GM21619 (cell line): ENCODE results near the gene RNF212B.

Experiments
- ATAC-seq: cut with Tn5 transposase; IDR thresholded peaks from one replicate; pipeline ENCODE4 v1.9.1; 2021; ENCODE audit not compliant: unreplicated experiment

Gene RNF212B

DNA sequence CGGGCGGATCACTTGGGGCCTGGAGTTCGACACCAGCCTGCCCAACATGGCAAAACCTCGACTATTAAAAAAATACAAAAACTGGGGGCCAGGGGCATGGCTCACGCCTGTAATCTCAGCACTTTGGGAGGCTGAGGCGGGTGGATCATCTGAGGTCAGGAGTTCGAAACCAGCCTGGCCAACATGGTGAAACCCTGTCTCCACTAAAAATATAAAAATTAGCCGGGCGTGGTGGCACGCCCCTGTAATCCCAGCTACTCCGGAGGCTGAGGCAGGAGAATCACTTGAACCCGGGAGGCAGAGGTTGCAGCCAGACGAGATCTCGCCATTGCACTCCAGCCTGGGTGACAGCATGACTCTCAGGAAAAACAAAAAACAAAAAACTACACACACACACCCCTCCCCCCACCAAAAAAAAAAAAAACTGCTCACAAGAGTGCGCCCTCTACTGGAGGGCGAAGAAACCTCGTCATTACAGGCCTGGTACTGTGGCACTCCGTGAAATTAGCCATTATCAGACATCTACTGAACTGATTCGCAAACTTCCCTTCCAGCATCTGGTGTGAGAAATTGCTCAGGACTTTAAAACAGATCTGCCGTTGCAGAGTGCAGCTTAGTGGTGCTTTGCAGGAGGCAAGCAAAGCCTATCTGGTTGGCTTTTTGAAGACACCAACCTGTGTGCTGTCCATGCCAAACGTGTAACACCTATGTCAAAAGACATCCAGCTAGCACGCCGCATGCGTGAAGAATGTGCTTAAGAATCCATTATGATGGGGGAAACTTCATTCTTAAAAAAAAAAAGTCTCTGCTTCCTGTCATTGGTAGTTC is 57.2 kb downstream of the RNF212B start:
- no peak for ATAC-seq

DNA sequence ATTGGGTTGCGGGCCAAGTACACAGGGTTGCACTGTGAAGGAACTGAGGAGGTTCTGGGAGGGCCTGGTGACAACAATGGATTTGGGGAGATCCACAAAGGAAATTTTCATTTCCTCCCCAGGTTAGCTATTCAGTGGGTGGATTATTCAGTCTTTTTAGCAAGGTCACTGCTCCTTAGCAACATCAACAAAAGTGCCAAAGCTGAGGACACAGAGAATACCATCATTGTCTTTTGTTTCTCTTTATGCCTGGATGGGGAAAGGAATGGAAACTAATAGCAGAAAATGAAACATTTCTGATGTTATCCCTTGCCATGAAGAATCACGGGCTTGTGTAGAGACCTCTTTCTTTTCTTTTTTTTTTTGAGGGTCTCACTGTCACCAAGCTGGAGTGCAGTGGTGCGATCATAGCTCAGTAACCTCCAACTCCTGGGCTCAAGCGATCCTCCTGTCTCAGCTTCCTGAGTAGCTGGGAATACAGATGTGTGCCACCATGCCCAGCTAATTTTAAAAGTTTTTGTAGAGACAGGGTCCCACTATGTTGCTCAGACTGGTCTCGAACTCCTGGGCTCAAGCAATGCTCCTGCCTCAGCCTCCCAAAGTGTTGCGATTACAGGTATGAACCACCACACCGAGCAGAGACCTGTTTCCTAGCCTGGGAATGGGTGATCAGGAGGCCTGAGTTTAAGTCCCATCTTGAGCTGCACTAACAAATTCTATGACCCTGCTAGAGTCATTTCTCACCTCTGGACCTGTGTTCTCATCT is 58.5 kb downstream of the RNF212B start:
- ATAC-seq, result no peak

- no peak for ATAC-seq
These were observed 59.4 kb downstream of the RNF212B start for GRCh38 chr14:23297096-23297495.

GRCh38 chr14:23297611-23298277 is 60.0 kb downstream of the RNF212B start:
- no peak for ATAC-seq

- no peak for ATAC-seq
These were observed 61.6 kb downstream of the RNF212B start for GRCh38 chr14:23299211-23299957.

- no peak for ATAC-seq
These were observed 62.4 kb downstream of the RNF212B start for GRCh38 chr14:23299986-23300686.

DNA sequence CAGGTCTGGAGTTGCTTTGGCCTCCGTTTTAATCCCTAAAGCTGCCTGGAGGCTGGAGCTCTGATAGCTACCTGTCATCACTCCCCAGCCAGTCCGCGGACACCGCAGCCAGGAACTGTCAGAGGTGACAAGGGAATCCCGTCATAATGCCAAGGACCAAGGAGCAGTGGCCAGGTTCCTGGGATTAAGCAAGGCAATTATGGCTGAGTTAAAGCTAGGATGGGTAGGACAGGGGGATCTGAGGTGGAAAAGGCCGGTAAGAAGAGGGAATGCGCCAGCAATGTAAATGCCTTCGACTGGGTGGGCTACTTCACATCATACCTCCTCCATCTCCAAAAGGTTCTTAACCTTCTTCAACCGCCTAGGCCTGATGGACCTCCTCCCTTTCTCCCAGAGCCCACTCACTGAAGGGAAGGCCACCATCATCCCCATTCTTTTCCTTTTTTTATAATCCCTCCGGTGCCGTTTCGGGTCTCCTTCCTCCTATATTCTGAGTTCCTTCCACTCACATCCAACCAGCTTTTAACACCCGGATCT is 63.0 kb downstream of the RNF212B start:
- ATAC-seq, result no peak

DNA sequence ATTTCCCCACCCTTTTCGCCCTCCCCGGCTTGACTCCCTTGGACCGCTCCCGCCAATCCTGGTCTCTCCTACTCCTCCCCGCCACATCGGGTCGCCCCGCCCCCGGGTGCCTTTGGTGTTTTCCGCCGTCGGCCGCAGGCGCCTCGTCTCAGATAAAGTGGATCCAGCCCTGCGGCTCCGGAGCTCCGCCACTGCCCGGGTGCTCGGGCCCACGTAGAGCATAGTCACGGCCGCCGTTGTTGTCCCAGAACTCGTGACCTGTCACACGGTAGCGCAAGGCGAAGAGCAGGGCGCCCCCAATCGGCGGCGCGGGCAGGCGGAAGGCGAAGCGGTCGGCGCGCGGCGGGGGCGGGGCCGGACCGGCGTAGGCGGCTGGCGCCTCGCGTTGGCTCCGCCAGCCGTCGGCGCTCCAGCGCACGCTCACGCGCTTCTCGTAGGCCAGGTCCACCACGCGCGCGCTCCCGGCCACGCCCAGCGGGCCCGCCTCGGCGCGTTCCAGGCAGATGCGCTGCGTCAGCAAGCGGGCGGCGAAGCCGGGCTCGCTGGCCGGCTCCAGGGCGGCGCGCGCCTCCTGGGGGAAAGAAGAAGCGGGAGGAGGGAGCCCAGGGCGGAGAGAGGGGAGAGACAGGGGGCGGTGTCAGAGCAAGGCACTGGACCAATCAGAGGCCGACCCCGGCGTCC is 63.7 kb downstream of the RNF212B start:
- peak; percentile 71 for ATAC-seq

DNA sequence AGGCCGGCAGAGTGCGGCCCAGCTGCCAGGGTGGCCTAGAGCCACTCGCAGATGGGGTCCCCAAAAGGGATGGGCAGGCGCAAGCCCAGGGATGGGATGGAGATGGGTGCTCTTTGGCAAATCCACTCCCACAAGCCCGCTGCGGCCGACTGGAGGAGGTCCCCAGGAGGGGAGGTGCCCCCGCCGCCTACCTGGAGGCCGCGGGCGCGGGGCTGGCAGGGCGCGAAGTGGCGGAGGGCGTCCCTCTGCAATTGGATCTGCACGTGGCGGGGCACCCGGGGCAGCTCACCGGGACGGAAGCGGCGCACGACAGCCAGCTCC is 64.2 kb downstream of the RNF212B start:
- ATAC-seq, result peak; percentile 18

DNA sequence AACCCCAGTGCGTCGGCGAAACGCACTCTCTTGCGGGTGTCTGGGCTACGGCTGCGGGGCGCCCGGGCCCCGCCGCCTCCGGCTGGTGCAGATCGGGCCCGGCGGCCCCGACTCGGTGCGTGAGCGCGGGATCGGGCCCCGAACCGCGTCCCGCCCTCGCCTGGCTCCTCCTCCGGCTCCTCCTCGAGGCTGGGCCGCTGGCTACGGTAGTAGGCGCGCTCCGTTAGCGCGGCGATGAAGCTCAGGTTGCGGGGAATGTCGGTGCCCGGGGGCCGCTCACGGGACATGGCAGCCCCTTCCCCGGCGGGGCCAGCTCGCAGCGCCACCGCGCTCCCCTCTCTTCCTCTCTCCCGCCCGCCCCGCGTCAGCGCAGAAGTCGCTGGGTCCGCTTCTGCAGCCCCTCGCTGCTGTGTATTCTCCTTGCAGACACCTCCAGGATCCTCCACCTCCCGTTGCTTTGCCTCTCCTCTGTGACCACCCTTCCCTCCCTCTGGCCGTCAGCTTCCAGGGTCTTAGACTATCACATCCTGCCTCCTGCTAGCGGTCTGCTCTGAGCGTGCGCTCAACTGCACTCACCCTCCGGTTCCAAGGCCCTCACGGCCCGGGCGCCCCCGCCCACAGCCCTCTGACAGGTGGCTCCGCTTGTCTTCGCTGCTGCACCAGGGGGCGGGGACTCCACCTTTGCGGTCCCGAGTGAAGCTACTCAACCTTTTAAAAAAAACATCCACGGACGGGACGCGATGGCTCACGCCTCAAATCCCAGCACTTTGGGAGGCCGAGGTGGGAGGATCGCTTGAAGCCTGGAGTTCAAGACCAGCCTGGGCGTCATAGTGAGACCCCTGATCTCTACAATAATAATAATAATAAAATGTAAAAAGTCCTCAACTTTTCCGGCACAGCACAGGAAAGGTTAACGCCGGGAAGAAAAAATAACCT is 64.8 kb downstream of the RNF212B start, which contains the start of gene PPP1R3E:
PPP1R3E (minus strand) TSS at position 570 of the 936 bp plus-strand sequence; CDS start at position 287, 283 bp downstream.
- peak; percentile 32 for ATAC-seq

- peak; percentile 21 for ATAC-seq
These were observed 68.8 kb downstream of the RNF212B start, which contains the start of gene BCL2L2 for GRCh38 chr14:23306412-23307145. Gene BCL2L2 (plus strand): TSS chr14:23306833. CDS start chr14:23307768, 935 bp downstream.

GRCh38 chr14:23307146-23307530 is 69.4 kb downstream of the RNF212B start:
- no peak for ATAC-seq

DNA sequence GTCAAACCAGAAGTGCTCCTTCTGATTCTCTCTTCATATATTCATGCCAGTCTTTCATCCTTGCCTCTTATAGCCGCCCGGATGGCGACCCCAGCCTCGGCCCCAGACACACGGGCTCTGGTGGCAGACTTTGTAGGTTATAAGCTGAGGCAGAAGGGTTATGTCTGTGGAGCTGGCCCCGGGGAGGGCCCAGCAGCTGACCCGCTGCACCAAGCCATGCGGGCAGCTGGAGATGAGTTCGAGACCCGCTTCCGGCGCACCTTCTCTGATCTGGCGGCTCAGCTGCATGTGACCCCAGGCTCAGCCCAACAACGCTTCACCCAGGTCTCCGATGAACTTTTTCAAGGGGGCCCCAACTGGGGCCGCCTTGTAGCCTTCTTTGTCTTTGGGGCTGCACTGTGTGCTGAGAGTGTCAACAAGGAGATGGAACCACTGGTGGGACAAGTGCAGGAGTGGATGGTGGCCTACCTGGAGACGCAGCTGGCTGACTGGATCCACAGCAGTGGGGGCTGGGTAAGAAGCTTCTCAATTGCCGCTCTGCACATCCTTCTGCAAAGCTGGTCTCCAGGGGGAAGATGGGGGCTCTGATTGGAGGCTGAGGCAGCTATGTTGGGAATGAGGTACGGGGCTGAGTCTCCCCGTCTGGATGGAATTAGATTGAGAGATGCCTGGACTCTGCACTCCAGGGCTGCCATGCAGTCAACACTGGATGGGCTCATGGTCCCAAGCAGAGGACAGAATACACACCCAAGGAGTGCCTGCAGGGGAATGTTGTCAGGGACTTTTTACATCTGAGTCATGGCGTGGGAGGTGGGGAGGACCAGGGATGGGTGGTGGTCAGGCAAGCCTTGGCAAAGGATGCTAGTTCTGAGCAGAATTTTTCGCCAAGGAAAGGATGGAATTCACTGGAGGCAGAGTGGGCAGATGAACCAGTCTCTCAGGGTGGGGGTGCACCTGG is 70.2 kb downstream of the RNF212B start:
- no peak for ATAC-seq

GRCh38 chr14:23308721-23309445 is 71.1 kb downstream of the RNF212B start:
- no peak for ATAC-seq

DNA sequence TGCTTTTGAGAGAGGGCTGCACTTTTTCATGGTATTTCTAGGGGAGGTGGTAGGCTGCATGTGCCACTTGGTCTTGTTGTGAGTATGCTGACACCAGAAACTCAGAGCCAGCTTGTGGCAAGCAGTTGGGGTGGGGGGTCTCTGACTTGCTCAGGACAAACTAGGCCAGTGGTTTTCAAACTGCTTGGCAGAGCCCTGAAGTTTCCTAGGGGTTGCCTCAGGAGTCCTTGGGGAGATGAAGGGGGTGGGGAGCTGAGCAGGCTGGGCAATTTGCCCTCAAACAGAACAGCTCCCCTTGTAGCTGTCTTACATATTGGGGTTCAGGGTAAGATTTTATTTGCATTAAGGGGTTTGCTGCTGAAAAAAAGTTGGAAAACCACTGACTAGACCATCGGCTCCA is 72.8 kb downstream of the RNF212B start:
- no peak for ATAC-seq

DNA sequence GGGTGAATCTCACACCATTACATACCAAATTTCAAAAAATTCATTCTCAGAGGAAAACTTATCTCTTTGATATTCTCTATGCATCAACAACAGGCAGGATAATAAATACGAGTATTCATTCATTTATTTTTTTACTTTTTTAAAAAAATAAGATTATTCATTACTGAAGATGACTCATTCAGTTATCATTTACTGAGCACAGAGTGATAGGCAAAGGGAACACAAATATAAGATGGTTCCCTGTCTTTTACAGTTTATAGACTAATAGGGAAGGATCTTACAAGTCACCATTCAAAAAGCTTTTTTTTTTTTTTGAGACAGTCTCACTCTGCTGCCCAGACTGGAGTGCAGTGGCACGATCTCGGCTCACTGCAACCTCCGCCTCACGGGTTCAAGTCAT is 78.6 kb downstream of the RNF212B start:
- ATAC-seq, result no peak
